DND-41 (cell line): ENCODE data around the gene RBM39.

Experiments used
- ATAC-seq: fragments of 200-7000 bp; cut with Tn5 transposase; 3 replicates; pipeline ENCODE4 v1.9.1; 2021; ENCODE audit warnings: low read depth; ENCODE audit not compliant: insufficient read depth
- DNase-seq: peaks from one replicate; pipeline ENCODE4 v3.0.0-alpha.2; 2020
- H2AFZ ChIP-seq: 2 replicates; pipeline ENCODE4 v1.6.0; 2012; ENCODE audit warnings: low read depth, low read length
- H3K27ac ChIP-seq: 2 replicates; pipeline ENCODE4 v1.5.1; 2012; ENCODE audit warnings: low read length, inconsistent platforms
- H3K27me3 ChIP-seq: fragments of 200-600 bp; sonication (generic); 2 replicates; pipeline ENCODE4 v1.6.0; 2012; ENCODE audit warnings: low read length, mild to moderate bottlenecking, inconsistent platforms; ENCODE audit not compliant: insufficient read depth, poor library complexity
- H3K36me3 ChIP-seq: 2 replicates; pipeline ENCODE4 v1.5.1; 2012; ENCODE audit warnings: low read length, inconsistent platforms; ENCODE audit not compliant: insufficient read depth
- H3K4me1 ChIP-seq: 2 replicates; pipeline ENCODE4 v1.5.1; 2012; ENCODE audit warnings: mild to moderate bottlenecking, low read length; ENCODE audit not compliant: insufficient read depth
- H3K4me2 ChIP-seq: 2 replicates; pipeline ENCODE4 v1.6.0; 2012; ENCODE audit warnings: mild to moderate bottlenecking, moderate library complexity, low read length, inconsistent platforms; ENCODE audit not compliant: insufficient read depth
- H3K4me3 ChIP-seq, 2 experiments: fragments of 200-600 bp in 1 of 2; shearing (Covaris generic) in 1 of 2; 2 replicates each; pipeline ENCODE4 v1.5.1; 2012 to 2016; ENCODE audit warnings: inconsistent platforms in 2 of 2, low read length in 2 of 2, mild to moderate bottlenecking in 2 of 2, low read depth in 1 of 2, moderate library complexity in 1 of 2
- H3K79me2 ChIP-seq: 2 replicates; pipeline ENCODE4 v1.6.0; 2012; ENCODE audit warnings: low read length, inconsistent platforms; ENCODE audit not compliant: insufficient read depth
- H3K9ac ChIP-seq: 2 replicates; pipeline ENCODE4 v1.6.0; 2012; ENCODE audit warnings: low read depth, mild to moderate bottlenecking, inconsistent platforms, low read length, moderate library complexity
- H3K9me3 ChIP-seq: 2 replicates; pipeline ENCODE4 v1.5.1; 2012; ENCODE audit warnings: low read length, moderate library complexity, mild to moderate bottlenecking, inconsistent platforms; ENCODE audit not compliant: insufficient read depth, severe bottlenecking
- H4K20me1 ChIP-seq: 2 replicates; pipeline ENCODE4 v1.6.0; 2012; ENCODE audit warnings: low read length; ENCODE audit not compliant: insufficient read depth
- CTCF ChIP-seq: IDR thresholded peaks from 2 replicates; pipeline ENCODE4 v1.5.1; 2012; ENCODE audit warnings: borderline replicate concordance, low read length, moderate library complexity, mild to moderate bottlenecking; ENCODE audit not compliant: poor library complexity, severe bottlenecking; ENCODE audit errors: extremely low read depth
- EZH2 ChIP-seq: IDR thresholded peaks from 3 replicates; pipeline ENCODE4 v1.6.1; 2012; ENCODE audit warnings: borderline replicate concordance, low read depth, mild to moderate bottlenecking, moderate library complexity, low read length, inconsistent platforms; ENCODE audit not compliant: severe bottlenecking

The RBM39 gene

DNA sequence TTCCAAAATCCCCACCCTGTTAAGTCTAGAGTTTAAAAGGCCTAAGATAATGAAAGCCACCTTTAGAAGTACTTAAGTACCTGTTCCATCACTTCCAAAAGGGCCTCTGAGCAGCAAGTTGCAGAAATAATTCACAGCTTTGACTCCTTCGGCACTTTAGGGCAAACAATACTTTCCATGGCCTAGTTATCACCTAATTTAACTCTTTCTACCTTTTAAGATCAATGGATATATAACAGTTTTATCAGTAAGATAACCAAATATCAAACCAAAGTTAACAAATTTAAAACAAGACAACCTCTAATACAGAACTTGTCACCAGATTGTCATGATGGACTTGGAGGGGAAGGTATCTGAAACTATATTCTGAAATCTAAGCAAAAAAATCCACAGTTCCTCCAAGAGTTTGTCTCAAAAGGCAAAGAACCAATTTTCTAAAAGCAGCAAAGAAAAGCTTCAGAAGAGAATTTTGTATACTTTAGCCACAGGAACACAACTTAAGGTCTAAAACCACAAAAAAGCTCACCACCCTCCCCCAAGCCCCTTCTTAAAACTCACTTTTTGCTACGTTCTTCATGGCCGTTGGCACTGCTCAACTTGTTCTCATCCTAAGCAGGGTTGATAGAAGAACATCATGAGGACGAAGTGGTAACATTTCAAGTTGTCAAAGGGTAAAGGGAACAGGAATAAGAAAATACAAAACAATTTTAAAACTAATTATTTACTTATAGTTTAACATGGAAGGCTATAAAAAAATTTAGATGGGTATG is 3.5 kb downstream of the RBM39 start:
- Histone ChIP-seq H3K4me3 (peak overlapping the region; percentile 0 to 88; a peak in 2 of 4 replicates), H3K9ac (no peak overlapping the region), H3K9me3 (no peaks in the 10 kb centered on the region), H3K79me2 (peaks cover 96% of the 10 kb centered on the region), H3K36me3 (peaks cover 77% of the 10 kb centered on the region), H3K4me1 (peaks cover 72% of the 10 kb centered on the region), H4K20me1 (peaks cover 74% of the 10 kb centered on the region), H2AFZ (no peak overlapping the region), H3K27ac (no peak overlapping the region), H3K27me3 (no peaks in the 10 kb centered on the region), H3K4me2 (peak overlapping the region; percentile 89)
- ATAC-seq (no peak), DNase-seq (no peak)
- TF ChIP-seq EZH2: no peak

DNA sequence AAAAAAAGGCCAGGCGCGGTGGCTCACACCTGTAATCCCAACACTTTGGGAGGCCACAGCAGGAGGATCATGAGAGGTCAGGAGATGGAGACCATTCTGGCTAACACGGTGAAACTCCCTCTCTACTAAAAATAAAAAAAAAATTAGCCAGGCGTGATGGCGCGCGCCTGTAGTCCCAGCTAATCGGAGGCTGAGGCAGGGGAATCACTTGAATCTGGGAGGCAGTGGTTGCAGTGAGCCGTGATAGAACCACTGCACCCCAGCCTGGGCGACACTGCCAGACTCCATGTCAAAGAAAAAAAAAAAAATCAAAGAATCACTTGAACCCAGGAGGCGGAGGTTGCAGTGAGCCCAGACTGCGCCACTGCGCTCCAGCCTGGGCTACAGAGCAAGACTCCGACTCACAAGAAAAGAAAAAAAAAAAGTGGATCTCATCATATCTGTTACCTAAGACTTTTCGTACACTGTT is 4.2 kb downstream of the RBM39 start:
- ATAC-seq: no peak
- H3K9me3 ChIP-seq: no peaks in the 10 kb centered on the region
- DNase-seq: no peak
- H3K4me2 ChIP-seq: peak overlapping the region; percentile 89
- no peak overlapping the region for H3K9ac ChIP-seq
- H3K36me3 ChIP-seq: peaks cover 84% of the 10 kb centered on the region
- TF ChIP-seq CTCF: no peak
- TF ChIP-seq EZH2: no peak
- no peak overlapping the region for H3K27ac ChIP-seq
- no peaks in the 10 kb centered on the region for H3K27me3 ChIP-seq
- H3K4me1 ChIP-seq: peaks cover 72% of the 10 kb centered on the region
- peak overlapping the region in 1 of 2 experiments; percentile 88; a peak in 1 of 4 replicates for H3K4me3 ChIP-seq
- H4K20me1 ChIP-seq: peaks cover 81% of the 10 kb centered on the region
- no peak overlapping the region for H2AFZ ChIP-seq
- H3K79me2 ChIP-seq: peaks cover 96% of the 10 kb centered on the region

DNA sequence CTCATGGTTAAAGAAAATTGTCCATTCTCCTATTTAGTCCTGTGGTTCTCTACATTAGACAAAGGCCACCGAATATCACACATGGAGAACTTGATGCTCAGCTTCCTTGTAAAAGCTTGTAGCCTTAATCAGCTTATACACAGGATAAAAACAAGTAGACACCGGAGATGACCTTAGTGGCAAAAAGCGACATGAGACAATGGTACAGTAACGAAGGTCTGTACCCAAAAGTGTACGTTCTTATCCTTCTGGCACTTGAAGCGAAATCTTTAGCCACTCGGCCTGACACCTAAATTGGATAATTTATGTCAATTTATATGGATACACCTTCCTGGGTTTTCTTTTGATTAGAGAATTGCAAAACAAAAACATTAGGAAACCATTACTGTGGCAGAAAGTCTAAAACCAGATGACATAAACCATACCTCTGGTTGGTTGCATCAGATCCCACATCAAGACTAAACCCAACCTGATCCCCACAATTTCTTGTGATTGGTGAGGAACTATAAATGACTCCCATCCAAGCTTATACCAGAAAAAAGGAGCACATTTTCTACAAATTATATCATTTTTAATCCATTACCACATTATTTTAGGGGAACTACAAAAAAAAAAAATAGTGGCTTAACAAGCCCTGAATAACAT is 6.1 kb downstream of the RBM39 start:
- ATAC-seq (0 out of 3 replicates have a peak, but pooled peaks have one; percentile 44), DNase-seq (no peak)
- Histone ChIP-seq H3K9me3 (no peaks in the 10 kb centered on the region), H3K9ac (peak overlapping the region; percentile 13; the same call in 1 of the 2 replicates), H3K4me3 (peak overlapping the region in 1 of 2 experiments; percentile 21; a peak in 1 of 4 replicates), H3K27ac (no peak overlapping the region), H3K27me3 (no peaks in the 10 kb centered on the region), H3K36me3 (peaks cover 99% of the 10 kb centered on the region), H2AFZ (no peak overlapping the region), H3K4me1 (peaks cover 86% of the 10 kb centered on the region), H4K20me1 (peaks cover 96% of the 10 kb centered on the region), H3K79me2 (peaks cover 100% of the 10 kb centered on the region), H3K4me2 (peak overlapping the region; percentile 89)
- TF ChIP-seq CTCF (no peak), EZH2 (no peak)
